HepG2 (cell line): Measurements from ENCODE around the gene INPP4B. TPM values are rescaled to one million over a fixed set of nuclear protein-coding genes. Genes with fewer than 3 reads are reported as not detected.

Experiments
- ATAC-seq: fragments of 200-7000 bp; cut with Tn5 transposase; 3 replicates; pipeline ENCODE4 v1.9.1; 2020; ENCODE audit warnings: mild to moderate bottlenecking, moderate library complexity
- BruUV-seq: library from RNA; stranded (reverse); fragments of 400-500 nt; replicated peaks from 2 replicates; lab custom pipeline; 2021; lab: Mats Ljungman, UMichigan
- CTCF ChIA-PET: fragments of 300-600 bp; formaldehyde crosslinking; extraction: SDS; loops from one replicate; lab custom pipeline; 2021; ENCODE audit warnings: low total read pairs, inconsistent platforms, low intra/inter-chr PET ratio; lab: Yijun Ruan, JAX
- POLR2A ChIA-PET: fragments of 350-600 bp; sonication (Branson Sonifier 250); formaldehyde crosslinking; loops from one replicate; lab custom pipeline; 2020; ENCODE audit warnings: antibody characterized with exemption, inconsistent platforms; lab: Yijun Ruan, JAX
- DNase-seq: peaks from one replicate; pipeline ENCODE4 v3.0.0-alpha.2; 2015; ENCODE audit warnings: low spot score
- FAIRE-seq: peaks from 3 replicates; lab custom pipeline; 2011; peaks lifted over from hg19 to GRCh38; lab: Jason Lieb, UNC
- H2AFZ ChIP-seq: one replicate; pipeline ENCODE4 v1.6.1; 2011; ENCODE audit warnings: low read length, inconsistent platforms
- H3K27ac ChIP-seq: fragments of 300-600 bp; 3 replicates; pipeline ENCODE4 v1.8.0; 2011; ENCODE audit warnings: mixed run types, mild to moderate bottlenecking, mixed read lengths, low read length, inconsistent platforms; ENCODE audit not compliant: insufficient read depth; ENCODE audit errors: extremely low read length
- H3K27me3 ChIP-seq, 2 experiments: fragments of 200-600 bp in 1 of 2; 2 replicates in 1 of 2; 3 replicates in 1 of 2; pipeline versions ENCODE4 v1.6.0 to v1.8.0; 2011; ENCODE audit warnings: low read length in 2 of 2, mild to moderate bottlenecking in 2 of 2, moderate library complexity in 2 of 2, inconsistent platforms in 1 of 2; ENCODE audit not compliant: insufficient read depth in 2 of 2, control insufficient read depth in 1 of 2
- H3K36me3 ChIP-seq, 2 experiments: fragments of 200-600 bp in 1 of 2; replicated peaks in 1 of 2; 2 replicates in 1 of 2; 3 replicates in 1 of 2; pipeline versions ENCODE4 v1.5.1 to v1.8.0; 2011; ENCODE audit warnings: low read length in 2 of 2, inconsistent platforms in 1 of 2; ENCODE audit not compliant: insufficient read depth in 2 of 2, control insufficient read depth in 1 of 2
- H3K4me1 ChIP-seq: 2 replicates; pipeline ENCODE4 v1.5.1; 2012; ENCODE audit warnings: low read length, inconsistent platforms; ENCODE audit not compliant: insufficient read depth
- H3K4me2 ChIP-seq: 2 replicates; pipeline ENCODE4 v1.6.0; 2011; ENCODE audit warnings: low read depth, low read length, inconsistent platforms
- H3K4me3 ChIP-seq, 3 experiments: fragments of 200-600 bp in 1 of 3; sonication (generic), shearing (Covaris generic) in 1 of 3; replicated peaks in 1 of 3; 2 replicates each; pipeline ENCODE4 v1.5.1; 2011 to 2016; ENCODE audit warnings: low read length in 3 of 3, inconsistent platforms in 2 of 3, low read depth in 2 of 3, mild to moderate bottlenecking in 2 of 3, control low read depth in 1 of 3, mixed read lengths in 1 of 3; ENCODE audit not compliant: insufficient read depth in 1 of 3
- H3K79me2 ChIP-seq: one replicate; pipeline ENCODE4 v1.6.1; 2011; ENCODE audit warnings: low read length, inconsistent platforms; ENCODE audit not compliant: insufficient read depth
- H3K9ac ChIP-seq: 2 replicates; pipeline ENCODE4 v1.6.0; 2011; ENCODE audit warnings: mild to moderate bottlenecking, low read depth, low read length, inconsistent platforms; ENCODE audit not compliant: insufficient read depth
- H3K9me3 ChIP-seq: 2 replicates; pipeline ENCODE4 v1.5.1; 2012; ENCODE audit warnings: mild to moderate bottlenecking, low read length
- H4K20me1 ChIP-seq: 2 replicates; pipeline ENCODE4 v1.6.0; 2011; ENCODE audit warnings: inconsistent platforms, mild to moderate bottlenecking, low read length, moderate library complexity; ENCODE audit not compliant: insufficient read depth
- AFF4 ChIP-seq: sonication (generic); formaldehyde crosslinking; IDR thresholded peaks from 2 replicates; pipeline ENCODE4 v1.4.0; 2020; ENCODE audit warnings: missing genetic modification reagents
- DNMT3B ChIP-seq: conservative IDR thresholded peaks from 2 replicates; pipeline ENCODE4 v1.6.1; 2016; ENCODE audit warnings: missing biosample characterization, control low read depth
- SSRP1 ChIP-seq: IDR thresholded peaks from 2 replicates; pipeline ENCODE4 v1.6.1; 2016; ENCODE audit warnings: control low read depth
- TFE3 ChIP-seq: IDR thresholded peaks from 2 replicates; pipeline ENCODE4 v1.6.1; 2016
- ZBTB42 ChIP-seq: sonication (generic); formaldehyde crosslinking; IDR thresholded peaks from 2 replicates; pipeline ENCODE4 v1.5.0; 2020; ENCODE audit warnings: mild to moderate bottlenecking, missing genetic modification reagents
- ZNF549 ChIP-seq: sonication (generic); formaldehyde crosslinking; IDR thresholded peaks from 2 replicates; pipeline ENCODE4 v1.5.0; 2020; ENCODE audit warnings: missing genetic modification reagents
- ZNF749 ChIP-seq: sonication (generic); formaldehyde crosslinking; IDR thresholded peaks from 2 replicates; pipeline ENCODE4 v1.8.0; 2022; ENCODE audit warnings: mild to moderate bottlenecking, missing genetic modification reagents, moderate library complexity, borderline replicate concordance
- in situ Hi-C: cut with HindIII; loops from 2 replicates; pipeline ENCODE4 v1.10.0; 2017; ENCODE audit warnings: low pct_unique_long_range_greater_than_20kb; ENCODE audit not compliant: extremely low pct_ligation_motif_present
- intact Hi-C: fragments of 100-400 bp; cut with micrococcal nuclease; formaldehyde crosslinking; loops from one replicate; pipeline ENCODE4 v1.10.0; 2022; ENCODE audit not compliant: unreplicated experiment
- polyA plus RNA-seq, 8 experiments: library from polyadenylated mRNA; depleted of rRNA in 3 of 8; stranded (reverse) in 7 of 8; unstranded in 1 of 8; fragments of >200 nt; fragmentation: Illumina TruSeq in 4 of 8; extraction: Trizol in 4 of 8; gene quantifications; 2 replicates each; pipeline versions ENCODE4 v1.2.1 to v1.2.3, GENCODE V29; 2011 to 2016; ENCODE audit warnings: low read depth in 4 of 8, missing spikeins in 1 of 8, mixed read lengths in 1 of 8; ENCODE audit not compliant: insufficient read depth in 1 of 8
- total RNA-seq, 5 experiments: library from RNA; depleted of rRNA; stranded (reverse); fragments of >200 nt; fragmentation: Illumina TruSeq; extraction: Trizol; gene quantifications; 2 replicates each; pipeline ENCODE4 v1.2.3, GENCODE V29; 2016; ENCODE audit warnings: low read depth in 1 of 5

The INPP4B gene
- total and polyA plus RNA-seq, 2 of the 13 experiments (the other 11 are each of a cell fraction or from before 2014, with no cell fraction given): not detected

- Histone ChIP-seq H3K79me2 (no peaks in the 10 kb centered on the region), H4K20me1 (no peaks in the 10 kb centered on the region), H3K9ac (no peak overlapping the region), H3K4me1 (no peaks in the 10 kb centered on the region), H3K4me3 (no peak overlapping the region), H3K4me2 (no peak overlapping the region), H3K27me3 (no peaks in the 10 kb centered on the region), H2AFZ (no peak overlapping the region), H3K9me3 (0 out of 2 replicates have a peak, but pooled peaks cover 6% of the 10 kb centered on the region), H3K27ac (no peak overlapping the region), H3K36me3 (no peaks in the 10 kb centered on the region)
- intact Hi-C loops (loop anchor here (5.0 kb wide), 1 partner anchor 1562 kb away; no protein-coding TSS in a partner anchor), in situ Hi-C loops (no loop called here)
- ChIA-PET CTCF (no interaction called here), POLR2A (no interaction called here)
- BruUV-seq: no TSS peak
- FAIRE-seq (no peak), ATAC-seq (no peak), DNase-seq (no peak)
- TF ChIP-seq AFF4 (CRISPR knock-in tag): no peak
- TF ChIP-seq ZNF549: no peak
- no peak for TF ChIP-seq TFE3
- TF ChIP-seq ZBTB42: no peak
- no peak for TF ChIP-seq SSRP1
- no peak for TF ChIP-seq ZNF749 (CRISPR knock-in tag)
- TF ChIP-seq DNMT3B (CRISPR knock-in tag): no peak
Observed at GRCh38 chr4:142718981-142719380, 127.1 kb downstream of the INPP4B start.
